Measurements from ENCODE around the gene STN1. TPM values are rescaled to one million over a fixed set of nuclear protein-coding genes. Genes with fewer than 3 reads are reported as not detected.

Gene STN1
- total and polyA plus RNA-seq, 2 of the 8 experiments (the other 6 are each of a cell fraction or from before 2014, with no cell fraction given), result 10.1 to 12.4 TPM

Other genes starting within 250 kb of the STN1 start
- 15.3 and 16.3 TPM in 2 replicates for gene SH3PXD2A, start 62.6 kb downstream of the STN1 start, total RNA-seq (2021; fragmentation: NEBNext Ultra II Directional; extraction: Animal tissue kit (Norgen Biotek cat#: 25700))
- 5.4 and 7.9 TPM in 2 replicates for gene SH3PXD2A, start 62.6 kb downstream of the STN1 start, polyA plus RNA-seq (2011; rRNA removed)
- gene SLK, start 49.0 kb upstream of the STN1 start, total RNA-seq (2021; fragmentation: NEBNext Ultra II Directional; extraction: Animal tissue kit (Norgen Biotek cat#: 25700)), result 18.3 and 18.8 TPM in 2 replicates
- gene SLK, start 49.0 kb upstream of the STN1 start, polyA plus RNA-seq (2011; rRNA removed), result 1.6 and 2.7 TPM in 2 replicates
- gene COL17A1, start 167.7 kb upstream of the STN1 start, total RNA-seq (2021; fragmentation: NEBNext Ultra II Directional; extraction: Animal tissue kit (Norgen Biotek cat#: 25700)), result 0.37 and 1.9 TPM in 2 replicates
- gene COL17A1, start 167.7 kb upstream of the STN1 start, polyA plus RNA-seq (2011; rRNA removed), result 0.35 and 0.52 TPM in 2 replicates
- gene SFR1, start 204.0 kb upstream of the STN1 start, total RNA-seq (2021; fragmentation: NEBNext Ultra II Directional; extraction: Animal tissue kit (Norgen Biotek cat#: 25700)), result 6.9 and 7.7 TPM in 2 replicates
- 3.1 and 3.4 TPM in 2 replicates for gene SFR1, start 204.0 kb upstream of the STN1 start, polyA plus RNA-seq (2011; rRNA removed)

All from H1 (cell line).